ENCODE results near the gene PODNL1. TPM values are rescaled to one million over a fixed set of nuclear protein-coding genes. Genes with fewer than 3 reads are reported as not detected.

PODNL1 gene
- total and polyA plus RNA-seq, 2 of the 8 experiments (the other 6 are each of a cell fraction or from before 2014, with no cell fraction given) = 1.0 to 1.5 TPM

GRCh38 chr19:13987101-13987890, 49.1 kb upstream of the PODNL1 start:
- Histone ChIP-seq H4K91ac (replicated peaks; ENCODE audit: insufficient read length, low read length) (peak overlapping the region; percentile 82), H3K79me1 (ENCODE audit: low read depth, low read length) (no peaks in the 10 kb centered on the region; the same call in 1 of the 2 replicates), H4K5ac (ENCODE audit: insufficient read length, low read depth, low read length) (no peak overlapping the region), H3K9me3 (ENCODE audit: insufficient read depth in 2 of 2, low read depth in 1 of 2, low read length in 1 of 2) (no peaks in the 10 kb centered on the region), H3K4me1 (replicated peaks in 1 of 4; ENCODE audit: control insufficient read depth in 3 of 4, insufficient read depth in 4 of 4, low read length in 3 of 4) (peaks cover 0 to 42% (median 36%) of the 10 kb centered on the region in 4 experiments; a peak in 6 of 7 replicates), H3K4me3 (ENCODE audit: extremely low read depth in 1 of 4, insufficient read depth in 2 of 4, low read depth in 3 of 4, low read length in 4 of 4) (peak overlapping the region in 1 of 4 experiments; percentile 46; a peak in 1 of 8 replicates), H3K23me2 (ENCODE audit: low read depth, low read length) (no peaks in the 10 kb centered on the region), H3K18ac (ENCODE audit: extremely low read depth, low read length) (peak overlapping the region; percentile 60; the same call in 1 of the 2 replicates), H3K9ac (replicated peaks in 1 of 4; ENCODE audit: extremely low read depth in 1 of 4, low read depth in 3 of 4, low read length in 3 of 4) (no peak overlapping the region; a peak in 1 of 7 replicates), H2BK20ac (ENCODE audit: low read length) (peak overlapping the region; percentile 86; the same call in 1 of the 2 replicates), H2AFZ (ENCODE audit: low read length) (no peak overlapping the region), H2AK5ac (ENCODE audit: low read depth, low read length) (peak overlapping the region; percentile 98), H3K56ac (replicated peaks; ENCODE audit: insufficient read length, low read depth, low read length) (peak overlapping the region; percentile 37), H2BK12ac (ENCODE audit: low read depth, low read length) (peak overlapping the region; percentile 96; the same call in 1 of the 2 replicates), H4K20me1 (replicated peaks in 1 of 2; ENCODE audit: control insufficient read depth in 1 of 2, insufficient read depth in 2 of 2, low read length in 2 of 2) (no peaks in the 10 kb centered on the region), H3K27ac (ENCODE audit: low read depth, low read length) (no peak overlapping the region; the same call in 1 of the 2 replicates), H3K4ac (replicated peaks; ENCODE audit: insufficient read length, low read depth, low read length) (peak overlapping the region; percentile 8), H2BK15ac (ENCODE audit: low read length) (peak overlapping the region; percentile 88), H3K14ac (ENCODE audit: insufficient read length) (no peak overlapping the region), H4K8ac (ENCODE audit: extremely low read depth, insufficient read depth, low read length) (peak overlapping the region; percentile 75), H3K27me3 (replicated peaks in 1 of 4; ENCODE audit: control insufficient read depth in 3 of 4, extremely low read depth in 1 of 4, insufficient read depth in 3 of 4, low read length in 3 of 4) (no peaks in the 10 kb centered on the region), H3K4me2 (ENCODE audit: insufficient read depth in 1 of 2, low read depth in 2 of 2, low read length in 2 of 2) (peak overlapping the region; percentile 64 to 75), H3K79me2 (ENCODE audit: control insufficient read depth in 1 of 2, insufficient read depth in 2 of 2, low read length in 2 of 2) (no peaks in the 10 kb centered on the region), H3K36me3 (ENCODE audit: control insufficient read depth in 2 of 4, insufficient read depth in 4 of 4, low read length in 3 of 4) (peaks cover 0 to 3% (median 0%) of the 10 kb centered on the region in 4 experiments; a peak in 1 of 8 replicates), H2BK5ac (ENCODE audit: low read depth, low read length) (peak overlapping the region; percentile 96), H3K23ac (ENCODE audit: insufficient read length) (no peak overlapping the region), H2BK120ac (replicated peaks; ENCODE audit: low read depth, low read length) (peak overlapping the region; percentile 29)
- ChIA-PET POLR2A (ENCODE audit: partially characterized antibody) (interaction anchor here (0.6 to 3.5 kb wide), 11 partner anchors 8 to 70 kb away, joined by 3 to 15 read pairs (median 4); partner anchors contain the start of gene RFX1), CTCF (ENCODE audit: partially characterized antibody) (interaction anchor here (0.9 to 2.1 kb wide), 5 partner anchors 8 to 84 kb away, joined by 4 to 9 read pairs (median 6); no protein-coding TSS in a partner anchor)
- 75% methylated on average over 16 of the region's 17 CpGs; no CpG with 5 or more reads in 1 of the 2 experiments for WGBS, 2 experiments (ENCODE audit: extremely low coverage in 1 of 2, insufficient coverage in 1 of 2, insufficient read length in 1 of 2, insufficient replicate concordance in 2 of 2, low coverage in 1 of 2, low lambda C conversion rate in 2 of 2, missing lambda C conversion rate in 1 of 2)
- FAIRE-seq (no peak), DNase-seq (ENCODE audit: low read depth in 1 of 2, low spot score in 2 of 2) (no peak)
- TF ChIP-seq HDAC2 (IDR thresholded peaks at IDR 0.05; ENCODE audit: borderline replicate concordance in 1 of 2, low read depth in 2 of 2, low read length in 2 of 2) (no peak), NANOG (IDR thresholded peaks at IDR 0.05; ENCODE audit: insufficient read depth, low read depth, low read length, poor library complexity, severe bottlenecking) (no peak), TBP (IDR thresholded peaks at IDR 0.05; ENCODE audit: low read depth, low read length) (no peak), ZNF274 (IDR thresholded peaks at IDR 0.05; ENCODE audit: borderline replicate concordance, extremely low read depth, low read length) (no peak), SIN3A (conservative IDR thresholded peaks at IDR 0.05 in 1 of 2, IDR thresholded peaks at IDR 0.05 in 1 of 2; ENCODE audit: low read depth in 1 of 2, low read length in 2 of 2) (no peak), CBX5 (IDR thresholded peaks at IDR 0.05; ENCODE audit: low read depth, low read length) (no peak), SP1 (IDR thresholded peaks at IDR 0.05; ENCODE audit: low read depth, low read length) (no peak), SRF (IDR thresholded peaks at IDR 0.05; ENCODE audit: low read depth, low read length) (no peak), MAFK (IDR thresholded peaks at IDR 0.05; ENCODE audit: low read depth, low read length) (no peak), CEBPB (IDR thresholded peaks at IDR 0.05; ENCODE audit: low read depth, low read length) (no peak)

All from H1 (cell line).